Fibroblast of skin of back (primary cell): ENCODE results near the gene SERPING1.

Source experiments
- DNase-seq: peaks from one replicate; pipeline ENCODE4 v3.0.0-alpha.2; 2013

The SERPING1 gene

GRCh38 chr11:57597916-57598830, 688 bp downstream of the SERPING1 start:
- peak; percentile 46 for DNase-seq

DNA sequence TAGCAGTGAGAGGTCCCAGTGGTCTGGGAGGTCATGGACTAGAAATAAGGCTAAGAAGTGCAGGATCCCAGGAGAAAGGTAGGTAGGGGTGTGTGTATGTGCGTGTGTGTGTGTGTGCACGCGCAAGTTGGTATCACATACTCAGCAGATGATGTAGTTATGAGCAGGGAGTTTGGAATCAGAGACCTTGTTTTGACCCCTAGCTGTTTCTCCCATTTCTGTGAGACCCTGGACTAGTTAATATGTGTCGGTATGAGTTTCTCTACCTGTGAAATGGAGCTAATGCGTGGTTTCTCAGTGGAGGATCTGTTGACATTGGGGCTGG, 1.3 kb downstream of the SERPING1 start:
- peak; percentile 57 for DNase-seq

GRCh38 chr11:57599381-57599780, 1.9 kb downstream of the SERPING1 start:
- no peak for DNase-seq

GRCh38 chr11:57601297-57601696, 3.8 kb downstream of the SERPING1 start:
- DNase-seq = no peak

GRCh38 chr11:57604296-57605027, 7.0 kb downstream of the SERPING1 start:
- DNase-seq = no peak

- no peak for DNase-seq
Observed at GRCh38 chr11:57605028-57605420, 7.5 kb downstream of the SERPING1 start.

- no peak for DNase-seq
Observed at GRCh38 chr11:57610170-57610569, 12.7 kb downstream of the SERPING1 start.

- no peak for DNase-seq
Observed at GRCh38 chr11:57614234-57614772, 16.8 kb downstream of the SERPING1 start.

DNA sequence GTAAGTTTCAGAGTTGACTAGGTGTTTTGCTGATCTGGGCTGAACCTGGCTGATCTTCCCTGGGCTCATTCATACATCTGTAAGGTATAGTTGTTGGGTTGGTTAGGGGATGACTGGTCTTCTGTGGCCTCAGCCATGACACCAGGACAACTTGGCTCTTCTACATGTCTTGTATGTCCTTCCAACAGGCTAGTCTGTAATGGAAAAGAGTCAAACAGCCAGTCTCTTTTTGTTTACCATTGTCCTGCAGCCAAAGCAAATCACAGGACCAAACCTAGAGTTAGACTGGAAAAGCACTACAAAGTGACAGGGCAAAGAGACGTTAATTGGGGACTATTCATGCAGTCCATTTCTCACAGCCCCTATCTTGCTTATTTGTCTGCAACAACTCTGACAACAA, 17.8 kb downstream of the SERPING1 start:
- no peak for DNase-seq

DNA sequence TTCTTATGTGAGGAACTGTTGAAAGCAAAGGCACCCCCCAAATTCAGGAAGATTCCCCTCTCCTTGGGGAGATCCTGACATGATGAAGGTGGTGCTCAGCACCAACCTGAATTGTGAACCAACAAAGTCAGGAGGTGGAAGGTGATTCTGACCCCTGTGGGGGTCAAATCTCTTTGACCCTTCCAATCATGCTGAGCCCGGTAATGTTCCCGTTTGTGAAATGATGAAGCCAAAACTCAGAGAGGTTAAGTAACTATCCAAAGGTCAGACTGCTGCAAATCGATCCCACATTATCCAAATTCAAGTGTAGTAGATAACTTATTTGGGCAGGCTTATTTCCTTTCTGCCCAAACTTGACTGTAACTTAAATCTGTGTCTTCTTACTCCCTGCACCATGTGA, 19.1 kb downstream of the SERPING1 start:
- DNase-seq = no peak

DNA sequence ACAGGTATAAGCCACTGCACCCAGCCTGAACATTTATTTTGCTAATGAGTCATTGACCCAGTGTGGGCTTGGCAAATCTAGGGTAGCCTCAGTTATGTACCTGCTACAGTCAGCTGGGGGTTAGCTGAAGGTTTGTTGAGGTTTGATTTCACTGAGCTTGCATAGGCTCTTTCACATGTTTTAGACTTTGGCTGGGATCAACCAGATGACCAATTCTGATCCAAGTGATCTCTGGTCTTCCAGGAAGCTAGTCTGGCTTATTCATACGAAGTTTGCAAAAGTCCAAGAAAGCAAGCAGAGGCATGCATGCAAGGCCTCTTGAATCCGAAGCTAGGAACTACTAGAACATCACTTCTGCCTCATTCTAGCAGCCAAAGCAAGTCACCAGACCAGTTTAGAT, 21.0 kb downstream of the SERPING1 start:
- no peak for DNase-seq

- DNase-seq = no peak
Observed at GRCh38 chr11:57619331-57619730, 21.8 kb downstream of the SERPING1 start.

DNA sequence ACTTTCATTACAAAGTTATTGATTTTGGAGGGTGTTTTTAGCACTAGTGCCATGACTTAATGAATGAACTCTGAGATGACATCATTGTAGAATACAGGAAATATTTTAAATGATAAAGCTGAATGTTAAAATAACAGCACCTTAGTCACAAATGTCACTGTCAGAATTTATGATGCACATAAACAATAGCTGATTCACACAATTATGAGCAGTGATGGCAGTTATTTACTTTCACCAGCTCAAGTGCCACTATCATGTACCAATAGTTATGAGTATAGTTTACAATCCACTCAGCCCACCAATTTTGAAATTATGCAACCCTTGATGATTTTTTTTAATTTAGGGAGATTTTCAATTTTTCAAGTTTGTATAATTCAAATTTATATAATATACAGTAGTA, 23.0 kb downstream of the SERPING1 start:
- DNase-seq = no peak

DNA sequence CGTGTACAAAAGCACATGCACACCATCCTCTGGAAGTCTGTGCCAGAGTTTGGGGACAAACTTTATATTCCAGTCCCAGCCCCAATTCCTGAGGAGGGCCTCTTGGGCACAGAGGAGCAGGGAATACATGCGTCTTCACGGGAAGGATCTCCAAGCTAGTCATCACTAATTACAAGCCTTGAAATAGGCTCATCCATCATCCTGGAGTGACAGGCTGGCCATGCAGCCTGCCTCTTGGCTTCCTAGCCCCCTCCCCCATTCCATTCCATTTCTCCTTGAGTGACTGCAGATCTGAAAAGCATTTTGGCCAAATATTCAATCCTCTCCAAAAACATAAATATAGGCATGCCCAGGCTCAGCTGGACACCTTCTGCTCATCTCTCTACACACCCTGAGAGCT, 24.8 kb downstream of the SERPING1 start:
- no peak for DNase-seq

DNA sequence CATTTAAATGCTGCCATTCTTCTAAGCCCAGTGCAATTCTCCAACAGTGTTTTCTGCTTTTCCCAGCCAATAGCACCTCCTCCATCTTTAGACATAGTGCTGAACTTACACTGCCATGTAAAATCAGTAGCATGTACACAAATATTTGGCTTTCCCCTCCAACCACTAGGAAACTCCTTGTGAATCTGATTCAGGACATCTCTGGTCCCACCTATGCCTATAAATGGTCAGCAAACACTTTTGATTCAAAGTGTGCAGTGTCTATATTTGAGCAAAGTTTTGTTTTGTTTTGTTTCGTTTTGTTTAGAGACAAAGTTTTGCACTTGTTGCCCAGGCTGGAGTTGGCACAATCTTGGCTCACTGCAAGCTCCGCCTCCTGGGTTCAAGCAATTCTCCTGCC, 27.4 kb downstream of the SERPING1 start:
- no peak for DNase-seq

DNA sequence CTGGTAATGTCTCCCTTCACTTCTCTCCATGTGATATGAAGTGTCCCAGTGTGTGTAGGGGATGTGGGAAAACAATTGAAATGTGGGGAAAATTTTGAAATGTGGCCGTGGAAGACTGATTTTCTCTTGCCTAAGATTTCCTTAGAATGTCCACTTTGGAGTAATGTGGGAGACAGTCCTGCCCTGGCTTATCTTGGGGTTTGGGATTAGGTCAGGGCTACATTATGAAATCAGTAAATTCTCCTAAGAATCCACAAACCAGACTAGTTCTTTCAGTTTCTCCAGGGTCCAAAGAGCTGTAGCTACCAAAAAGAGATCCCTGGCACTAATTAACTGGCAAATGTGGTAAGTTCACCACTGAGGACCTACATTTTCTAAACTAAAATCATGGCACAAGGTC, 29.4 kb downstream of the SERPING1 start:
- DNase-seq = no peak

DNA sequence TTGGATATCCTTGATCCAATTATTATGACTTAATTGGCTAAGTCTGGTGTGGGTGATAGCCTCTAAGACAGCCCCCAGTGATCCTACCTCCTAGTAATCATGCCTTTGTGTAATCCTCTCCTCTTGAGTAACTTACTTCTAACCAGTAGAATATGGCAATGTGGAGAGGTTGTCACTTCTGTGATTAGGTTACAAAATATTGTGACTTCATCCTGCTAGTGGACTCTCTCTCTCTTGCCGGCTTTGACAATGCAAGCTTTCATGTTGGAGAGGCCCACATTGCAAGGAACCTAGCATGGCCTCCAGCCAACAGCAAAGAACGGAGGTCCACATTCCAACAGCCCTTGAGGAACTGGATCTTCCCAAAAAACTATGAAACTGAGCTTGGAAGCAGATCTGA, 32.7 kb downstream of the SERPING1 start:
- DNase-seq = no peak

DNA sequence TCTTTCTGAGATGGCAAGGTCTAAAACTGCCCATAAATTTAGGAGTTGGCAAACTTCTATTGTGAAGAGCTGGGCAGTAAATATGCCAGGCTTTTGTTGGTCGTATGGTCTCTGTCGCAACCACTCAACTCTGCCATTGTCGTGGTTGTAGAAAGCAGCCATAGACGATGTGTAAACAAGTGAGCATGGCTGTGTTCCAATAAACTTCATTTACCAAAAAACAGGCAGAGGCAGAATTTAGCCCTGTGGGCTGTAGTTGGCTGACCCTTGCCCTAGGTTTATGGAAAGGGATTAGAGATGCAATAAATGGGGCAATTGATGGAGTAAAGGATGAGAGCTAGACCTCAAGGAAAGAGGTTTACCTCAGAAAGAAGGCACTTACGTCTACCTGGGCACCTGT, 34.6 kb downstream of the SERPING1 start:
- no peak for DNase-seq

DNA sequence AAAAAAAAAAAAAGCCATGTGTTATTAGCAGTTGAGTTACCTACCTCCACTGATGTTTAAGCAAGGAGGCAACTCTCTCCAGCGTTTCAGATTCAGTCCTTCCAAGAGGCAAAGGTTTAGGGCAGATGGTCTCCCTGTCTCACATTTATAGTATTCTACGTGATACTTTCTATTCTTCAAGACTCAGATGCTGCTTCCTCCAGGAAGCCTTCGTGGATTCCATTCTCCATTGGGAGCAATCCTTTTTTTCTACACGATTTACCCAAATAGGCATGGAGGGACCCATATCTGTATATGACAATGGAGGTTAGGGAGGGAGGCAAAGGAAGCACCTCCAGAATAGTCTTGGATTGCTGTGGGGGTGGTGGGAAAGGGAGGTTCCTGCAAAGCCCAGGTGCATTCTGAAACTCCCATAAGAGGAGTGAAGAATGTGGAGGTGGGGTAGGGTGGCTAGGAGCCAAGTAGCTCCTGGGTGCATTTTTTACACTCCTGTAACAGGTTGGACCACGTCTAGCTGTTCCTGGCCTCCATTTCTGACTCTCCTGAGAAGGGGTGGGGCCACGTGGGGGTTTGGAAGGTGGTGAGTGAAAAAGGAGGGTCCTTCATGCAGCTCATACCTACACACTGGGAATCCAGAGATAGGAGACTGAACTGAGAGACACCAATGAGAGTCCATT, 36.0 kb downstream of the SERPING1 start:
- DNase-seq = no peak

DNA sequence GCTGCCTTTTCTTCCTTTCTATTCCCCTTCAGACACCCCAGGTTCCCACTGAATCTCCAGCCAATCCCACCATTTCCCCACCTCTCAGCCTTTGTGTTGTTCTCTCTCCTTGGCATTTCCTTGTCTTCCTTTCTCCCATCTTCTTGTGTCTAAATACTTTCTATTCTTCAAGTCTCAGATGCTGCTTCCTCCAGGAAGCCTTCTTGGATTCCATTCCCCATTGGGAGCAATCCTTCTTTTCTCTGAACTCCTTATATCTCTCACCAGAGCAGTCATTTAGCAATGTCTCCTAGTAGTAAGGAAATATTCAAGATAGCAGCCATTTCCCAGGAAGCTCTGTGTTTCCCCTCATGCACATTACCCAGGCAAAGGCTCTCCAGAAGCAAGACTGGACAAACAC, 36.8 kb downstream of the SERPING1 start:
- DNase-seq = no peak

GRCh38 chr11:57635246-57635645, 37.8 kb downstream of the SERPING1 start:
- DNase-seq = no peak

DNA sequence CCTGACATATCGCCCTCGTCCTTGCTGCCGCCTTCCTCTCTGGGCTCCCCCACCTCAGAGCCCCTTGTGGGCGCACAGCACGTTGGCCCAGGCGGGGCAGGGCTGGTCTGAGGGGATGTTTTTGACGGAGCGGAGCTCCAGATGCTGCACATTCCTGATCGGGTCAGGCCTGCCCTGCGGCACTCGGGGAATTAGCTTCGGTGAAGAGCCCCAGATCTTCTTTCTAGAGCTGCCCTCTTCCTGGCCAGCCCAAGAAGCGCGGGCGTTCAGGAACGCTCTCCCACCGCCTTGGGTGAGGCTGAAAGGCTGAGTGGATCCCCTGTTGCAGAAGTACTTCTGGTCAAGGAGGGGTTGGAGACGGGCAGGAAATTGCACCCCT, 40.1 kb downstream of the SERPING1 start:
- DNase-seq = peak; percentile 48
